MM.1S (cell line): Measurements from ENCODE around the gene DIRAS3.

Experiments
- DNase-seq: peaks from one replicate; pipeline ENCODE4 v3.0.0-alpha.2; 2015
- H2AFZ ChIP-seq: fragments of 300-600 bp; sonication (generic); 2 replicates; pipeline ENCODE4 v1.6.0; 2016; ENCODE audit warnings: antibody characterized with exemption, low read length
- H3F3A ChIP-seq: fragments of 300-600 bp; sonication (generic); 2 replicates; pipeline ENCODE4 v1.6.1; 2016; ENCODE audit warnings: mild to moderate bottlenecking, antibody characterized with exemption, low read length, moderate library complexity, mixed read lengths; ENCODE audit not compliant: insufficient read depth
- H3K27ac ChIP-seq: fragments of 300-600 bp; sonication (generic); 2 replicates; pipeline ENCODE4 v1.5.1; 2016; ENCODE audit warnings: mild to moderate bottlenecking, low read length
- H3K27me3 ChIP-seq: fragments of 300-600 bp; sonication (generic); replicated peaks from 2 replicates; pipeline ENCODE4 v1.6.0; 2016; ENCODE audit warnings: low read length; ENCODE audit not compliant: insufficient read depth
- H3K36me3 ChIP-seq: fragments of 300-600 bp; sonication (generic); replicated peaks from 2 replicates; pipeline ENCODE4 v1.6.1; 2016; ENCODE audit warnings: mild to moderate bottlenecking, low read length, mixed read lengths; ENCODE audit not compliant: insufficient read depth
- H3K4me1 ChIP-seq: fragments of 300-600 bp; sonication (generic); 2 replicates; pipeline ENCODE4 v1.6.1; 2016; ENCODE audit warnings: low read length, mixed read lengths
- H3K4me2 ChIP-seq: fragments of 300-600 bp; sonication (generic); 2 replicates; pipeline ENCODE4 v1.6.0; 2016; ENCODE audit warnings: low read depth, low read length
- H3K4me3 ChIP-seq: fragments of 300-600 bp; sonication (generic); 2 replicates; pipeline ENCODE4 v1.5.1; 2016; ENCODE audit warnings: low read length, mixed read lengths
- H3K79me2 ChIP-seq: fragments of 300-600 bp; sonication (generic); 2 replicates; pipeline ENCODE4 v1.6.1; 2016; ENCODE audit warnings: mixed run types, low read length, mixed read lengths
- H3K9ac ChIP-seq: fragments of 300-600 bp; sonication (generic); 2 replicates; pipeline ENCODE4 v1.6.1; 2016; ENCODE audit warnings: low read length, mixed read lengths
- H3K9me2 ChIP-seq: fragments of 300-600 bp; sonication (generic); replicated peaks from 2 replicates; pipeline ENCODE4 v1.6.1; 2016; ENCODE audit warnings: mild to moderate bottlenecking, low read length, mixed read lengths; ENCODE audit not compliant: insufficient read depth
- H3K9me3 ChIP-seq: fragments of 300-600 bp; sonication (generic); replicated peaks from 2 replicates; pipeline ENCODE4 v1.6.1; 2016; ENCODE audit warnings: mild to moderate bottlenecking, low read length, mixed read lengths; ENCODE audit not compliant: insufficient read depth
- H4K20me1 ChIP-seq: fragments of 300-600 bp; sonication (generic); 2 replicates; pipeline ENCODE4 v1.6.1; 2016; ENCODE audit warnings: mild to moderate bottlenecking, low read length, moderate library complexity, mixed read lengths; ENCODE audit not compliant: insufficient read depth
- CTCF ChIP-seq: fragments of 300-600 bp; sonication (generic); IDR thresholded peaks from 2 replicates; pipeline ENCODE4 v1.5.1; 2016; ENCODE audit warnings: antibody characterized with exemption, low read length, mixed read lengths
- EZH2 ChIP-seq: fragments of 300-600 bp; sonication (generic); optimal IDR thresholded peaks from 2 replicates; pipeline ENCODE3; 2017; ENCODE audit warnings: low read depth, mild to moderate bottlenecking, antibody characterized with exemption, low read length, mixed read lengths
- EZH2phosphoT487 ChIP-seq: fragments of 300-600 bp; sonication (generic); IDR thresholded peaks from 2 replicates; pipeline ENCODE4 v1.6.1; 2018; ENCODE audit warnings: antibody characterized with exemption, low read length

DIRAS3 gene

GRCh38 chr1:68057564-68057963 lies 7.1 kb upstream of the DIRAS3 start:
- Histone ChIP-seq H3K4me1 (no peaks in the 10 kb centered on the region), H3K79me2 (no peaks in the 10 kb centered on the region), H3K9me3 (no peaks in the 10 kb centered on the region), H3K27ac (no peak overlapping the region), H3K27me3 (no peaks in the 10 kb centered on the region), H2AFZ (no peak overlapping the region), H3K4me2 (no peak overlapping the region), H3K9me2 (no peaks in the 10 kb centered on the region), H4K20me1 (no peaks in the 10 kb centered on the region), H3K4me3 (no peak overlapping the region), H3F3A (no peaks in the 10 kb centered on the region), H3K36me3 (no peaks in the 10 kb centered on the region), H3K9ac (no peak overlapping the region)
- no peak for DNase-seq
- TF ChIP-seq EZH2phosphoT487 (no peak), EZH2 (no peak), CTCF (no peak)

DNA sequence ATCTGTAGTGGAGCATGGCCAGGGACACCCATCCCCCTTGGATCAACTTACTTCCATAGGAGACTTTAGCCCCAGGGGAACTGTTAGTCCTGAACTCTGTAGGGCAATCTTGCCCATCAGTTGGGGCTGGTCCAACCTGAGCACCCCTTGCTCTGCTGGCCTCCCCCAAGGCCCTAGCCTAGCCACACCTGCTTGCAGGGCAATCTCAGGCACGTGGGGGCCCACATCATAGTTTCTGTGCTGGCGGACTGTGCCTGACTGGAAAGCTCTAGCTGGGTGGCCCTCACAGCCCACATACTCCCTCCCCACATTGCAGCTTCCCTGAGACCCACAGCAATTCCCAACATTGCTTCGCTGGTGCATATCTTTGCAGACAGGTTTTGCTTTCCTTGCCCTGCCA lies 6.6 kb upstream of the DIRAS3 start:
- Histone ChIP-seq H3K4me2 (no peak overlapping the region), H3K9me2 (no peaks in the 10 kb centered on the region), H3K27me3 (no peaks in the 10 kb centered on the region), H3K4me1 (no peaks in the 10 kb centered on the region), H3K9ac (no peak overlapping the region), H3K79me2 (no peaks in the 10 kb centered on the region), H3K9me3 (no peaks in the 10 kb centered on the region), H3K4me3 (no peak overlapping the region), H4K20me1 (no peaks in the 10 kb centered on the region), H3F3A (no peaks in the 10 kb centered on the region), H3K36me3 (no peaks in the 10 kb centered on the region), H3K27ac (no peak overlapping the region), H2AFZ (no peak overlapping the region)
- no peak for DNase-seq
- TF ChIP-seq EZH2phosphoT487 (no peak), EZH2 (no peak), CTCF (no peak)

GRCh38 chr1:68051475-68051874 lies 1.0 kb upstream of the DIRAS3 start:
- Histone ChIP-seq H3K27ac (no peak overlapping the region), H3K36me3 (no peaks in the 10 kb centered on the region), H3K9me3 (no peaks in the 10 kb centered on the region), H3K9me2 (no peaks in the 10 kb centered on the region), H3K9ac (no peak overlapping the region), H3K79me2 (no peaks in the 10 kb centered on the region), H2AFZ (no peak overlapping the region), H3K4me3 (no peak overlapping the region), H3F3A (no peaks in the 10 kb centered on the region), H4K20me1 (no peaks in the 10 kb centered on the region), H3K4me2 (no peak overlapping the region), H3K4me1 (no peaks in the 10 kb centered on the region), H3K27me3 (no peaks in the 10 kb centered on the region)
- DNase-seq: no peak
- TF ChIP-seq EZH2 (no peak), CTCF (no peak)

DNA sequence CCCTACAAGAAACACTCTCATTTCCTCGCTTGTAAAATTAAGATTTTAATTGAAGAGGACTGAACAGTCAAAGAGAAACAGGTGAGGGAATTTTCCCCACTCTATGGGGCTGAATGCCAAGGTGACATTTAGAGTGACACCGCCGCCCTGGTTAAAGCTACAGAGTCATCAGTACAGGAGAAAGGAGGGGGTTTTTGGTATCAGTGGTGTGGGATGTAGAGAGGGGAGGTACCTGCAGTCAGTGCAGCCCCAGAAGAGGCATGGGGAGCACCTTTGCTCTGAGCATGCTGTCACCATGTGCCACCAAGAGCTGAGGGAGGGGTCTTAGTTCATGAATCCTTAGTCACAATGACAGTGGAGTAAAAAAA lies 2.8 kb downstream of the DIRAS3 start:
- H3K4me1 ChIP-seq: no peaks in the 10 kb centered on the region
- no peaks in the 10 kb centered on the region for H3K27me3 ChIP-seq
- no peaks in the 10 kb centered on the region for H4K20me1 ChIP-seq
- no peak overlapping the region for H3K4me2 ChIP-seq
- no peak overlapping the region for H3K4me3 ChIP-seq
- H3K9me3 ChIP-seq: no peaks in the 10 kb centered on the region
- no peak overlapping the region for H3K27ac ChIP-seq
- no peak for TF ChIP-seq EZH2phosphoT487
- TF ChIP-seq CTCF: no peak
- TF ChIP-seq EZH2: no peak
- H3K9me2 ChIP-seq: no peaks in the 10 kb centered on the region
- no peak overlapping the region for H2AFZ ChIP-seq
- H3K36me3 ChIP-seq: no peaks in the 10 kb centered on the region
- no peaks in the 10 kb centered on the region for H3K79me2 ChIP-seq
- no peaks in the 10 kb centered on the region for H3F3A ChIP-seq
- no peak for DNase-seq
- H3K9ac ChIP-seq: no peak overlapping the region
